Kidney (tissue), 14 donors: ENCODE results near the gene MYH9. TPM values are rescaled to one million over a fixed set of nuclear protein-coding genes. Genes with fewer than 3 reads are reported as not detected.

Source experiments
- DNase-seq, 5 donors: peaks; one replicate each; pipeline ENCODE4 v3.0.0-alpha.2; 2013 to 2020
- FAIRE-seq: peaks from 2 replicates; lab custom pipeline; 2012; peaks lifted over from hg19 to GRCh38; lab: Jason Lieb, UNC
- H3K27ac ChIP-seq, 2 donors: one replicate each; pipeline ENCODE4 v1.7.0; 2013; ENCODE audit warnings: low read depth in 2 of 2, low read length in 2 of 2, inconsistent platforms in 1 of 2
- H3K27me3 ChIP-seq: one replicate; pipeline ENCODE4 v1.7.1; 2013; ENCODE audit warnings: low read length, inconsistent platforms; ENCODE audit not compliant: control insufficient read depth, insufficient read depth
- H3K36me3 ChIP-seq, 3 donors: one replicate each; pipeline versions ENCODE4 v1.7.0 to v1.7.1; 2013; ENCODE audit warnings: low read length in 3 of 3, control low read depth in 1 of 3, inconsistent platforms in 1 of 3; ENCODE audit not compliant: insufficient read depth in 3 of 3, control insufficient read depth in 2 of 3
- H3K4me1 ChIP-seq, 3 donors: one replicate each; pipeline versions ENCODE4 v1.7.0 to v1.7.1; 2013; ENCODE audit warnings: low read length in 3 of 3, inconsistent platforms in 1 of 3, low read depth in 1 of 3; ENCODE audit not compliant: control insufficient read depth in 2 of 3, insufficient read depth in 2 of 3
- H3K4me3 ChIP-seq, 3 donors: one replicate each; pipeline versions ENCODE4 v1.7.0 to v1.8.1; 2013; ENCODE audit warnings: low read length in 3 of 3, control low read depth in 1 of 3, inconsistent platforms in 1 of 3
- H3K9ac ChIP-seq, 3 donors: one replicate each; pipeline versions ENCODE4 v1.7.0 to v1.7.1; 2013; ENCODE audit warnings: low read length in 3 of 3, control low read depth in 1 of 3, inconsistent platforms in 1 of 3
- H3K9me3 ChIP-seq, 3 donors: one replicate each; pipeline versions ENCODE4 v1.7.0 to v1.7.1; 2013; ENCODE audit warnings: low read length in 3 of 3, control low read depth in 1 of 3, inconsistent platforms in 1 of 3; ENCODE audit not compliant: control insufficient read depth in 2 of 3, insufficient read depth in 1 of 3
- intact Hi-C: fragments of 100-400 bp; cut with DNase I; formaldehyde crosslinking; loops from one replicate; pipeline ENCODE4 v1.11.1; 2022
- polyA plus RNA-seq: library from polyadenylated mRNA; stranded (reverse); fragments of 350-450 nt; fragmentation: Illumina TruSeq; extraction: RNeasy Lipid Tissue Mini Kit (QIAGEN cat#74804); gene quantifications from one replicate; pipeline ENCODE4 v1.2.3, GENCODE V29; 2014; ENCODE audit warnings: low read depth, low replicate concordance; ENCODE audit not compliant: insufficient read depth
- total RNA-seq: library from RNA; stranded (reverse); fragmentation: NEBNext Ultra II Directional; extraction: Animal tissue kit (Norgen Biotek cat#: 25700); gene quantifications from one replicate; pipeline ENCODE4 v1.2.1, GENCODE V29; 2021
- TF ChIP-seq, protein P1 (sequence below): IDR thresholded peaks from 3 replicates; pipeline ENCODE4 v1.5.1; 2012; ENCODE audit warnings: mild to moderate bottlenecking, moderate library complexity, borderline replicate concordance; ENCODE audit not compliant: insufficient read depth; ENCODE audit errors: extremely low read depth
- donor health status: control.
- donor health status: control.
- donor health status: control.
- donor health status: control.
- donor health status: control.
- donor health status: DM: yes; HTN: yes; CAD: no.
- donor health status: Normal renal cell carcinoma (clear cell type).

Gene MYH9
- total and polyA plus RNA-seq, 2 donors from 2014 or later = 85.2 to 655 TPM

DNA sequence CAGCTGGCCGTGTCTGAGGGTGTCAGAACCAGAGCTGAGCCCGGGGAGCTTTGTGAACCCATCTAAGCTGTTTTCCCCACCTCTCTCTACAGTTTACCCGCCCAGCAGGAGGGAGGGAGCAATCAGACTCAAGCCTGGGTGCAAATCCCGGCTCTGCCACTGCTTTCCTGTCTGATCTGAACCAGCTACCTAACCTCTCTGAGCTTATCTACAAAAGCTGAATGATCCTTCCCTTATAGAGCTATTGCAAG lies 148.7 kb downstream of the MYH9 start:
- no peak for FAIRE-seq

DNA sequence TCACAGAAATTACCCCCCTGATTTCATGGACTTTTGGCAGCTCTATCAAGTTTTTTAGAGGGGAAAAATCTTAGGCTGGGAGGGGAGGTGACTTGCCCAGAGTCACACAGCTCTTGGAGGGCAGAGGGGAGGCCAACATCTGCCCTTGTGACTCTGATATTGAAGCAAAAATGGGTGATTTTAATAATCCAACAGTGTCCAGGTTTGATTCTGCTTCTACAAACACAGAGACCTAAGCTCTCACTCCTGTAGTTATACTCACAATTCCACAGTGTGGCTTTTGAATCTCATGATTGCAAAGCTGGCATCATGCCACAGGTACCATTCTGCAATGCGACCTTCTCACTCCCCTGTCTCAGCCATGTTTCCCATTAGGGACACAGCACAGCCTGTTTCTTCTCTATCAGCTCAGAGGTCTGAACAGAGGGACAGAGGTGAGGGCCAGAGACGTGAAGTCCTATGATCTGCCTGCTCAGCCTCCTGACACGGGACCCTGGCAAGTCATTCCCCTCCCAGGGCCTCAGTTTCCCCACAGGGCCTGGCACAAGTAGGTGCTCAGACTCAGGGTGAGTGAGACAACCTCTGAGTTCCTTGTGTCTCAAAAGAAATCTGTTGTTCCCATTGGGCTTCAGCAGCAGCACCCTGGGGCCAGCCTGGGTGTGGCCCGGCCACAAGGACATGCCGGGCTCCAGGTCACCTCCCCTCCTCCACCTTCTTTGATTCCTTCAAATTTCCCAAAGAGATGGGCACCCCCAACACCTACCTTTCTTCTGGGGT lies 149.2 kb downstream of the MYH9 start:
- Histone ChIP-seq H3K9me3 (no peaks in the 10 kb centered on the region), H3K27me3 (no peaks in the 10 kb centered on the region), H3K4me3 (peak overlapping the region; percentile 99), H3K9ac (peak overlapping the region; percentile 91 to 98 (median 97)), H3K36me3 (peaks cover 0 to 4% (median 2%) of the 10 kb centered on the region in 3 donors), H3K4me1 (peaks cover 2 to 18% (median 9%) of the 10 kb centered on the region in 3 donors), H3K27ac (peak overlapping the region; percentile 96 to 97)
- TF ChIP-seq, protein P1, sequence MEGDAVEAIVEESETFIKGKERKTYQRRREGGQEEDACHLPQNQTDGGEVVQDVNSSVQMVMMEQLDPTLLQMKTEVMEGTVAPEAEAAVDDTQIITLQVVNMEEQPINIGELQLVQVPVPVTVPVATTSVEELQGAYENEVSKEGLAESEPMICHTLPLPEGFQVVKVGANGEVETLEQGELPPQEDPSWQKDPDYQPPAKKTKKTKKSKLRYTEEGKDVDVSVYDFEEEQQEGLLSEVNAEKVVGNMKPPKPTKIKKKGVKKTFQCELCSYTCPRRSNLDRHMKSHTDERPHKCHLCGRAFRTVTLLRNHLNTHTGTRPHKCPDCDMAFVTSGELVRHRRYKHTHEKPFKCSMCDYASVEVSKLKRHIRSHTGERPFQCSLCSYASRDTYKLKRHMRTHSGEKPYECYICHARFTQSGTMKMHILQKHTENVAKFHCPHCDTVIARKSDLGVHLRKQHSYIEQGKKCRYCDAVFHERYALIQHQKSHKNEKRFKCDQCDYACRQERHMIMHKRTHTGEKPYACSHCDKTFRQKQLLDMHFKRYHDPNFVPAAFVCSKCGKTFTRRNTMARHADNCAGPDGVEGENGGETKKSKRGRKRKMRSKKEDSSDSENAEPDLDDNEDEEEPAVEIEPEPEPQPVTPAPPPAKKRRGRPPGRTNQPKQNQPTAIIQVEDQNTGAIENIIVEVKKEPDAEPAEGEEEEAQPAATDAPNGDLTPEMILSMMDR = no peak
- FAIRE-seq (no peak), DNase-seq (peak in 4 of 5 donors; percentile 21 to 61 (median 42))
- intact Hi-C loops = no loop called here

More for the DNA sequence above, 148.7 kb downstream of the MYH9 start:
- Histone ChIP-seq H3K9ac (peak overlapping the region; percentile 91 to 98 (median 97)), H3K4me1 (peaks cover 2 to 18% (median 9%) of the 10 kb centered on the region in 3 donors), H3K36me3 (peaks cover 0 to 4% (median 2%) of the 10 kb centered on the region in 3 donors), H3K27ac (peak overlapping the region; percentile 96 to 97), H3K27me3 (no peaks in the 10 kb centered on the region), H3K9me3 (no peaks in the 10 kb centered on the region), H3K4me3 (peak overlapping the region; percentile 99)
- no peak for DNase-seq
- intact Hi-C loops = no loop called here
- TF ChIP-seq, protein P1 = no peak

DNA sequence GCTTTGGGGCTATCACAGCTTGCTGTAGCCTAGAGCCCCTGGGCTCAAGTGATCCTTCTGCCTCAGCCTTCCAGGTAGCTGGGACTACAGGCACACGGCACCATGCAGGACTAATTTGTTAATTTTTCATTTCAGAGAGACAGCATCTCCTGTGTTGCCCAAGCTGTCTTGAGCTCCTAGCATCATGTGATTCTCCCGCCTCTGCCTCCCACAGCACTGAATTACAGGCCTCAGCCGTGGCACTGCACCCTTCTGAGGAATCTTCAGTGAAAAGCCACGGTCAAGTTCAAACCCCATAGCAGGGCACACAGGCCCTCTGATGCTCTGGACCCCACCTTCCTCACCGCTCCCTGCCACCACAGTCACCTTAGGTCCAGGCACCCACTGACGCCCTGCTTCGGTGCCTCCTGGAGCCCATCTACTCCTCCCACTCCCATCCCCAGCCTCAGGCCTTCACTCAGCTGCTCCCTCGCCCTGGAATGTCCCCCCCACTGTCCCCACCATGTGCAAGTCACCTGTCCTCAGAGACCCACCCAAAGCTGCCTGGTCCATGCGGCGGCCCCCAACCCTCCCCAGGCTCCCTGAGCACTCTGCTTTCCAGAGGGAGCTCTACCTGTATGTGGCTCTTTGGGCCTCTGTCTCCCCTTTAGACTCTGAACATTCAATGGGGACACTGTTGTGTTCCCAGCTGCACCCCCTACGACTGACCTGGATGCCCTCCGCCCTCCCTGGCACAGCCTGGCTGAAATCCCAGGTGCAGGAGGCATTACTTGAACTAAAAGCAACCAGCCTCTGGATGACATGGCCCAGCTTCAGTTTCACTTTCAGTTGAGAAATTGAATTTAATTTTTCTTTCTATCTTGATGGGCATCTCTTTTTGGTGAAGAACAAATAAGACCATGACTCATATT lies 150.1 kb downstream of the MYH9 start:
- FAIRE-seq = no peak
- DNase-seq = peak in 1 of 5 donors; percentile 44
- TF ChIP-seq, protein P1 = no peak
- H3K4me3 ChIP-seq = peak overlapping the region in 2 of 3 donors; percentile 99
- no peaks in the 10 kb centered on the region for H3K9me3 ChIP-seq
- H3K9ac ChIP-seq = peak overlapping the region in 2 of 3 donors; percentile 44 to 97
- peaks cover 2 to 18% (median 9%) of the 10 kb centered on the region in 3 donors for H3K4me1 ChIP-seq
- intact Hi-C loops = no loop called here
- peak overlapping the region; percentile 54 to 96 for H3K27ac ChIP-seq
- H3K27me3 ChIP-seq = no peaks in the 10 kb centered on the region
- peaks cover 0 to 4% (median 2%) of the 10 kb centered on the region in 3 donors for H3K36me3 ChIP-seq
